ENCODE data around the gene PRDM11.

DNA sequence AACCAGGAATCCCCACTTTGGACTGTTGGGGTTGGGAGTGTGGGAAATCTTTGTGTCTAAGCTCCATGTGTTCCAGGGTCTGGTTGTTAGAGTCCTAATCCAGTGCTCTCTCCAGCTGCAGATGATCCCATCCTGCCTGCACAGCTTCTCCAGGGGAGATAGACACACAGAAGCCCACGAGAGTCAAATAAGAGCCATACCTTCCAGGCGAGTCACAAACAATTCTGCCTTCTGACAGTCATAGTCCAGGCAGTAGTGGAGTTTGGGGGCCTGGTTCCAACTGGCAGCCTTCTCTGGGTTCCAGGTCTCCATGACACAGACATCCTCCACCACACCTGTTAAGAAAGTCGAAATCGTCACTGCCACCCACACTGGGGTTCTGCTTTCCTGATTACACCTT, 107.6 kb downstream of the PRDM11 start:
- TF ChIP-seq EZH2phosphoT487 (IDR thresholded peaks at IDR 0.05; ENCODE audit: insufficient read depth, low read depth) (no peak), EZH2 (IDR thresholded peaks at IDR 0.05; ENCODE audit: insufficient read depth, poor library complexity, severe bottlenecking) (no peak)
